Tibial nerve (tissue), 3 donors: ENCODE measurements around the gene DMXL2.

Experiments
- CTCF ChIP-seq, 5 experiments: fragments of 200-600 bp in 3 of 5; fragments of 450-650 bp in 2 of 5; sonication (generic) in 3 of 5; IDR thresholded peaks; one replicate each; pipeline ENCODE4 v1.5.1; 2016 to 2019; ENCODE audit warnings: antibody characterized with exemption in 5 of 5, mild to moderate bottlenecking in 3 of 5, moderate library complexity in 2 of 5
- POLR2A ChIP-seq, 2 donors: fragments of 450-650 bp; IDR thresholded peaks; one replicate each; pipeline ENCODE4 v1.6.1; 2017; ENCODE audit warnings: antibody characterized with exemption in 2 of 2, mild to moderate bottlenecking in 2 of 2, moderate library complexity in 2 of 2

DNA sequence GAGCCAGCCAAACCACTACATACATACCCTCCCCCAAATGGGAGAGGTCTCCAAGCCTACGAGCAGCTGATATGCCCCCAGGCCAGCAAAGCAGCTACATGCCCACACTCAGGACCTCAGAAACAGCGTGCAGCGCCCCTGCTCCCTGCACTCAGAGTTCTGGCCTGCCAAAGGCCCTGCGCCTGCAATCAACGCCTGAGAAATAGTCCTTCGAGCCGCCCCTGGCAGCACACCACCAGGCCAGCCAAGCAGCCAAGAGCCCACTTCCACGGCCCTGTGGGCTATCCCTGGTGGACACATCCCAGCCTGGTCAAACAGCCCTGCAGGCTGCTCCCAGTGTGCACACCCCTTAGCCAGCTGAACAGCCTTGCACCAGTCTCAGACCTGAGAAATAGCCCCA, 139.1 kb downstream of the DMXL2 start:
- TF ChIP-seq CTCF (IDR thresholded peaks at IDR 0.05) (no peak), POLR2A (IDR thresholded peaks at IDR 0.05) (no peak)
